ENCODE measurements around the gene SV2C.

- TF ChIP-seq CTCF (IDR thresholded peaks at IDR 0.05) (no peak), POLR2A (IDR thresholded peaks at IDR 0.05) (no peak)
Measured at GRCh38 chr5:76113103-76113502, 29.9 kb downstream of the SV2C start.

Data from heart left ventricle (tissue), 13 donors.